ENCODE measurements around the gene GPR35.

DNA sequence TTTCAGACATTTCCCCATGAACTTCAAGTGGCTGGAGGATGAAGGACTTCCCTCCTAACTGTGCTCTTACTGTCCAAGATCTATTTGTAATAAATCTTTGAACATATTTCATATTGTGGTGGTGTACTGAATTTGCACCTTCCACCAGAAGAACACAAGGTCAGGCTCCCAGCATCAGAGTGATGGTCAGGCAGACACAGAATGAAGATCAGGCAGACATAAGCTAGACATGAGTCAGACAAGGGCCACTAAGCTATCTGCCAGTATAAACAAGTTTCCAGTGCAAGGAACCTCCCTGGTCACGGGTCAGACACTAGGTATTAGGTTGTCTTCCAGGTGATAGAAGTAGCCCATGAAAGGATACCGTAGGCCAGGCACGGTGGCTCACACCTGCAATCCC, 37.4 kb downstream of the GPR35 start:
- TF ChIP-seq, protein P1, sequence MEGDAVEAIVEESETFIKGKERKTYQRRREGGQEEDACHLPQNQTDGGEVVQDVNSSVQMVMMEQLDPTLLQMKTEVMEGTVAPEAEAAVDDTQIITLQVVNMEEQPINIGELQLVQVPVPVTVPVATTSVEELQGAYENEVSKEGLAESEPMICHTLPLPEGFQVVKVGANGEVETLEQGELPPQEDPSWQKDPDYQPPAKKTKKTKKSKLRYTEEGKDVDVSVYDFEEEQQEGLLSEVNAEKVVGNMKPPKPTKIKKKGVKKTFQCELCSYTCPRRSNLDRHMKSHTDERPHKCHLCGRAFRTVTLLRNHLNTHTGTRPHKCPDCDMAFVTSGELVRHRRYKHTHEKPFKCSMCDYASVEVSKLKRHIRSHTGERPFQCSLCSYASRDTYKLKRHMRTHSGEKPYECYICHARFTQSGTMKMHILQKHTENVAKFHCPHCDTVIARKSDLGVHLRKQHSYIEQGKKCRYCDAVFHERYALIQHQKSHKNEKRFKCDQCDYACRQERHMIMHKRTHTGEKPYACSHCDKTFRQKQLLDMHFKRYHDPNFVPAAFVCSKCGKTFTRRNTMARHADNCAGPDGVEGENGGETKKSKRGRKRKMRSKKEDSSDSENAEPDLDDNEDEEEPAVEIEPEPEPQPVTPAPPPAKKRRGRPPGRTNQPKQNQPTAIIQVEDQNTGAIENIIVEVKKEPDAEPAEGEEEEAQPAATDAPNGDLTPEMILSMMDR (IDR thresholded peaks at IDR 0.05; ENCODE audit: insufficient read depth, low read length): no peak
- TF ChIP-seq, protein P2, sequence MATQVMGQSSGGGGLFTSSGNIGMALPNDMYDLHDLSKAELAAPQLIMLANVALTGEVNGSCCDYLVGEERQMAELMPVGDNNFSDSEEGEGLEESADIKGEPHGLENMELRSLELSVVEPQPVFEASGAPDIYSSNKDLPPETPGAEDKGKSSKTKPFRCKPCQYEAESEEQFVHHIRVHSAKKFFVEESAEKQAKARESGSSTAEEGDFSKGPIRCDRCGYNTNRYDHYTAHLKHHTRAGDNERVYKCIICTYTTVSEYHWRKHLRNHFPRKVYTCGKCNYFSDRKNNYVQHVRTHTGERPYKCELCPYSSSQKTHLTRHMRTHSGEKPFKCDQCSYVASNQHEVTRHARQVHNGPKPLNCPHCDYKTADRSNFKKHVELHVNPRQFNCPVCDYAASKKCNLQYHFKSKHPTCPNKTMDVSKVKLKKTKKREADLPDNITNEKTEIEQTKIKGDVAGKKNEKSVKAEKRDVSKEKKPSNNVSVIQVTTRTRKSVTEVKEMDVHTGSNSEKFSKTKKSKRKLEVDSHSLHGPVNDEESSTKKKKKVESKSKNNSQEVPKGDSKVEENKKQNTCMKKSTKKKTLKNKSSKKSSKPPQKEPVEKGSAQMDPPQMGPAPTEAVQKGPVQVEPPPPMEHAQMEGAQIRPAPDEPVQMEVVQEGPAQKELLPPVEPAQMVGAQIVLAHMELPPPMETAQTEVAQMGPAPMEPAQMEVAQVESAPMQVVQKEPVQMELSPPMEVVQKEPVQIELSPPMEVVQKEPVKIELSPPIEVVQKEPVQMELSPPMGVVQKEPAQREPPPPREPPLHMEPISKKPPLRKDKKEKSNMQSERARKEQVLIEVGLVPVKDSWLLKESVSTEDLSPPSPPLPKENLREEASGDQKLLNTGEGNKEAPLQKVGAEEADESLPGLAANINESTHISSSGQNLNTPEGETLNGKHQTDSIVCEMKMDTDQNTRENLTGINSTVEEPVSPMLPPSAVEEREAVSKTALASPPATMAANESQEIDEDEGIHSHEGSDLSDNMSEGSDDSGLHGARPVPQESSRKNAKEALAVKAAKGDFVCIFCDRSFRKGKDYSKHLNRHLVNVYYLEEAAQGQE (IDR thresholded peaks at IDR 0.05; ENCODE audit: insufficient replicate concordance, low read depth): no peak
- TF ChIP-seq GABPA (IDR thresholded peaks at IDR 0.05; ENCODE audit: low read depth): no peak
- no peak for TF ChIP-seq POLR2AphosphoS5 (IDR thresholded peaks at IDR 0.05; ENCODE audit: low read depth)
- TF ChIP-seq SPI1 (IDR thresholded peaks at IDR 0.05; ENCODE audit: borderline replicate concordance, low read depth): no peak

Data from HL-60 (cell line).